ENCODE results near the gene PANX1. TPM values are rescaled to one million over a fixed set of nuclear protein-coding genes. Genes with fewer than 3 reads are reported as not detected.

The PANX1 gene
- total and polyA plus RNA-seq, 2 experiments from 2014 or later: 9.5 to 40.8 TPM

DNA sequence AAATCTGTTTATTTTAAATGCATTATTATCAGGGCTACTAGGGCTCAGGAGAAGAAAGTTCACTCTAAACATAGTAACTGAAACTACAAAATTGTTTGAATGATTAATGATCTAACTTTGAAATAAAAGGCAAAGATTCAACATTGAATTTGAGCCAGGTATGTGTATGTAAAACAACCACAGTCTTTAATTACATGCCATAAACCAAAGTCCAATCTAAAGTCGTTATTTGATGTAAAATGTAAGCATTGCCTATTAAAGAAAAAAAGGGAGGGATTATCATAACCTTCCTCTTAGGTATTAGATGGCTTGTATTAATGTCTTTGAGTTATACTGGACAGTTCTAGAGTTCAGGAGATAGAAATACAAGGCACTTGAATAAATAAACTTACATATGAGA lies 25.2 kb upstream of the PANX1 start:
- H3K4me3 ChIP-seq: no peak overlapping the region
- peaks cover 34% of the 10 kb centered on the region for H3K36me3 Mint-ChIP-seq (ENCODE audit: low read depth)
- DNase-seq (ENCODE audit: low spot score) (no peak), ATAC-seq (no peak)
- H3K4me1 Mint-ChIP-seq: peaks cover 6% of the 10 kb centered on the region; the same call in 2 of the 3 replicates
- H3K27ac Mint-ChIP-seq: no peak overlapping the region
- peaks cover 29% of the 10 kb centered on the region for H3K9me3 Mint-ChIP-seq
- H3K36me3 ChIP-seq (ENCODE audit: insufficient read depth): no peaks in the 10 kb centered on the region; the same call in 1 of the 2 replicates
- H3K4me2 ChIP-seq: no peak overlapping the region
- no peaks in the 10 kb centered on the region for H3K4me1 ChIP-seq (ENCODE audit: insufficient read depth)
- TF ChIP-seq REST (IDR thresholded peaks at IDR 0.05; ENCODE audit: unreplicated experiment) (no peak), ZNF331 (CRISPR knock-in tag; IDR thresholded peaks at IDR 0.05; ENCODE audit: low read depth) (no peak), NANOG (IDR thresholded peaks at IDR 0.05; ENCODE audit: borderline replicate concordance) (no peak), ZNF114 (CRISPR knock-in tag; IDR thresholded peaks at IDR 0.05) (no peak), ETS1 (IDR thresholded peaks at IDR 0.05) (no peak), EZH2 (IDR thresholded peaks at IDR 0.05; ENCODE audit: low read depth, unreplicated experiment) (no peak), EZH2phosphoT487 (IDR thresholded peaks at IDR 0.05; ENCODE audit: unreplicated experiment) (no peak), STAT1 (IDR thresholded peaks at IDR 0.05; ENCODE audit: unreplicated experiment) (no peak), ZNF462 (CRISPR knock-in tag; IDR thresholded peaks at IDR 0.05) (no peak), JUNB (IDR thresholded peaks at IDR 0.05; ENCODE audit: unreplicated experiment) (no peak), CREB1 (CRISPR knock-in tag; IDR thresholded peaks at IDR 0.05; ENCODE audit: low read depth) (no peak), POLR2AphosphoS5 (IDR thresholded peaks at IDR 0.05; ENCODE audit: low read depth) (no peak)
- TF ChIP-seq, protein P1, sequence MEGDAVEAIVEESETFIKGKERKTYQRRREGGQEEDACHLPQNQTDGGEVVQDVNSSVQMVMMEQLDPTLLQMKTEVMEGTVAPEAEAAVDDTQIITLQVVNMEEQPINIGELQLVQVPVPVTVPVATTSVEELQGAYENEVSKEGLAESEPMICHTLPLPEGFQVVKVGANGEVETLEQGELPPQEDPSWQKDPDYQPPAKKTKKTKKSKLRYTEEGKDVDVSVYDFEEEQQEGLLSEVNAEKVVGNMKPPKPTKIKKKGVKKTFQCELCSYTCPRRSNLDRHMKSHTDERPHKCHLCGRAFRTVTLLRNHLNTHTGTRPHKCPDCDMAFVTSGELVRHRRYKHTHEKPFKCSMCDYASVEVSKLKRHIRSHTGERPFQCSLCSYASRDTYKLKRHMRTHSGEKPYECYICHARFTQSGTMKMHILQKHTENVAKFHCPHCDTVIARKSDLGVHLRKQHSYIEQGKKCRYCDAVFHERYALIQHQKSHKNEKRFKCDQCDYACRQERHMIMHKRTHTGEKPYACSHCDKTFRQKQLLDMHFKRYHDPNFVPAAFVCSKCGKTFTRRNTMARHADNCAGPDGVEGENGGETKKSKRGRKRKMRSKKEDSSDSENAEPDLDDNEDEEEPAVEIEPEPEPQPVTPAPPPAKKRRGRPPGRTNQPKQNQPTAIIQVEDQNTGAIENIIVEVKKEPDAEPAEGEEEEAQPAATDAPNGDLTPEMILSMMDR (conservative IDR thresholded peaks at IDR 0.05; ENCODE audit: low read depth in 2 of 2): no peak
- H4K20me1 ChIP-seq (replicated peaks; ENCODE audit: insufficient read depth): no peaks in the 10 kb centered on the region
- H3K27me3 ChIP-seq (ENCODE audit: insufficient read depth): no peaks in the 10 kb centered on the region
- peaks cover 12% of the 10 kb centered on the region for H3K9me2 ChIP-seq (ENCODE audit: insufficient read depth)
- no peaks in the 10 kb centered on the region for H3F3A ChIP-seq (replicated peaks; ENCODE audit: low read depth)
- no peak overlapping the region for H2AFZ ChIP-seq
- H3K4me3 Mint-ChIP-seq: no peak overlapping the region
- H3K27ac ChIP-seq (ENCODE audit: low read depth): no peak overlapping the region
- no peaks in the 10 kb centered on the region for H3K79me2 ChIP-seq (replicated peaks; ENCODE audit: insufficient read depth)
- no peaks in the 10 kb centered on the region for H3K27me3 Mint-ChIP-seq (ENCODE audit: insufficient read depth, low read depth, poor library complexity)

All from GM23338 (cell line).